ENCODE data around the gene LRRC25.
"Not testable (repeated sequence)": the region's sequence is repeated elsewhere in the genome, so short reads cannot be mapped to it uniquely, and the experiment has no call there.

The LRRC25 gene

DNA sequence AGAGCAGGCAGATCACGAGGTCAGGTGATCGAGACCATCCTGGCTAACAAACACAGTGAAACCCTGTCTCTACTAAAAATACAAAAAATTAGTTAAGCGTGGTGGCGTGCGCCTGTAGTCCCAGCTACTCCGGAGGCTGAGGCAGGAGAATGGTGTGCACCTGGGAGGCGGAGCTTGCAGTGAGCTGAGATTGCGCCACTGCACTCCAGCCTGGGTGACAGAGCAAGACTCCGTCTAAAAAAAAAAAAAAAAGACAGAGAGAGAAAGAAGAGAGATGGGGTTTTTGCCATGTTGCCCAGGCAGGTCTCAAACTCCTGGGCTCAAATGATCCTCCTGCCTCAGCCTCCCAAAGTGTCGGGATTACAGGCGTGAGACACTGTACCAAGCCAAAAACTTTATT, 8.3 kb upstream of the LRRC25 start:
- not testable (repeated sequence) for DNase-seq (ENCODE audit: low read depth in 2 of 2)

DNA sequence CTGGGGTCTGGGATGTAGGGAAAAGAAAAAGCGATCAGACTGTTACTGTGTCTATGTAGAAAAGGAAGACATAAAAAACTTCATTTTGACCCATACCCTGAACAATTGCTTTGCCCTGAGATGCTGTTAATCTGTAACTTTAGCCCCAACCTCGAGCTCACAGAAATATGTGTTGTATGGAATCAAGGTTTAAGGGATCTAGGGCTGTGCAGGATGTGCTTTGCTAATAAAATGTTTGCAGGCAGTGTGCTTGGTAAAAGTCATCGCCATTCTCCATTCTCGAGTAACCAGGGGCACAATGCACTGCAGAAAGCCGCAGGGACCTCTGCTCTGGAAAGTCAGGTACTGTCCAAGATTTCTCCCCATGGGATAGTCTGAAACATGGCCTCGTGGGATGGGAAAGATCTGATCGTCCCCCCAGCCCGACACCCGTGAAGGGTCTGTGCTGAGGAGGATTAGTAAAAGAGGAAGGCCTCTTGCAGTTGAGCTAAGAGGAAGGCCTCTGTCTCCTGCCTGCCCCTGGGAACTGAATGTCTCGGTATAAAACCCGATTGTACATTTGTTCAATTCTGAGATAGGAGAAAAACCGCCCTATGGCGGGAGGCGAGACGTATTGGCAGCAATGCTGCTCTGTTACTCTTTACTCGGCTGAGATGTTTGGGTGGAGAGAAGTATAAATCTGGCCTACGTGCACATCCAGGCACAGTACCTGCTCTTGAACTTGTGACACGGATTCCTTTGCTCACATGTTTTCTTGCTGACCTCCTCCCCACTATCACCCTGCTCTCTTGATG, 5.2 kb upstream of the LRRC25 start:
- not testable (repeated sequence) for DNase-seq (ENCODE audit: low read depth in 2 of 2)

GRCh38 chr19:18401580-18402112, 4.2 kb upstream of the LRRC25 start:
- no peak for DNase-seq (ENCODE audit: low read depth in 2 of 2)

DNA sequence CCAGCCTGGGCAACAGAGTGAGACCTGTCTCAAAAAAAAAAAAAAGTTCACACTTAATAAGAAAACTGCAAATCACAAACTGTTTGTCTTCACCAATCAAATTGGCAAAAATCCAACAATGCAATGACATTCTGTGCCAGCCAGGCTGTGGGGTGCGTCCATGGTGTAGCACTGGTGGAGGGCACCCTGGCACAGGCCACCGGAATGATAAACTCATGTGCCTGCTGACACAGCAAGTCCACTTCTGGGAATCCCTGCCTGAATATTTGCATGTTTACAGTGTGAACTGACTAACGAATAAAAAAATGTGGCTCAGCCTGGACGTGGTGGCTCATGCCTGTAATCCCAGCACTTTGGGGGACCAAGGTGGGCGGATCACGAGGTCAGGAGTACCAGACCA, 1.6 kb upstream of the LRRC25 start:
- DNase-seq (ENCODE audit: low read depth in 2 of 2), result no peak

DNA sequence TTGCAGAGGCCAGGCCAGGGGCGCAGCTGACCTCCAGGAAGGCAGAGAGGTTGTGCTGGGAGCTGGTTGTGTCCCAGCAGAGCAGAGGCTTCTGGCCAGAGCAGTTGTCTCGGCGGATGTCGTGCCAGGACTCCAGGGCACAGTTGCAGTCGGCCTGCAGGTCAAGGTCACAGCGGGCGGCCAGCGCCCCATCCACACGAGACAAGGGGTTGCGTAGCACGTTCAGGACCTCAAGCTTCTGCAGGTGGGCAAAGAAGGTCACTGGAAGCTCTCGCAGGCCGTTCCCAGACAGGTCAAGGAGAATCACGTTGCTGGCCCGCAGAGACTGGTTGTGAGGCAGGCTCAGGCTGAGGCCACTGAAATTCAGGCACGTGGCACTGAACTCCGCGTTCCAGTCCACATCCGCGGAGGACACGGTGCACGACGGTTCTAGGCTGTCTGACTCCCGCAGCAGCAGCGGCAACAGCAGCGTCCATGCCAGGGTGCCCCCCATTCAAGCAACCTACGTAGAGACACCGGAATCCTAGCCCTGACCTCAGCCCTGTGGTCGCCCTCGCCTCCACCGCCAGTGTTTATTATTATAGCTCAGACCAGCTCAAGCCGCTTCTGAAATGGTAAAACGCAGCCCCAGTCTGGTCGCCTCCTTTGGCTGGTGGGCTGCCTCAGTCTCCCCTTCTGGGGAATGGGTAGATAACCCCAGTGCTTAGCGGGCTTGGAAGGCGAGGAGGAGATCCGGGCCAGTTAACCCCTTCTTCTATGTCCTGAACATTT, 766 bp downstream of the LRRC25 start:
- no peak for DNase-seq (ENCODE audit: low read depth in 2 of 2)

DNA sequence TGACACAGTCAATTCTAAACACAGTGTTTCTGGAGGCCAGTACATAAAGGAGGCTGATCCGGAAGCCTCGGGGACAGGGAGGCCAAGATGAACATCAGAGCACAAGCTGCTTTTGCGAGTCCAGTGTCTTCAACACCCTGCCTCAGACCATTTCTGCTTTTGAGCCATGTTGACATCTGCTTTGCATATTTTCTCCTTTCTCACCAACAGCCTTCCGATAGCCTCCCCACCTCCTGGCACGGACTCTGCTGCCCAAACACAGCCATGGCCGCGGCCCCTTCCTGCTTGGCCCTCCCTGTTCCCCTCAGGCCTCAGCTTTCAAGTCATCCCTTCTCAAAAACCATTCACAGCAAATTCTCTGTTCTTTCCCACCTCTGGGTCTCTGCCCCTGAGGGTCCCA, 3.6 kb downstream of the LRRC25 start:
- no peak for DNase-seq (ENCODE audit: low read depth in 2 of 2)

GRCh38 chr19:18392926-18393325, 4.5 kb downstream of the LRRC25 start:
- DNase-seq (ENCODE audit: low read depth in 2 of 2), result no peak

DNA sequence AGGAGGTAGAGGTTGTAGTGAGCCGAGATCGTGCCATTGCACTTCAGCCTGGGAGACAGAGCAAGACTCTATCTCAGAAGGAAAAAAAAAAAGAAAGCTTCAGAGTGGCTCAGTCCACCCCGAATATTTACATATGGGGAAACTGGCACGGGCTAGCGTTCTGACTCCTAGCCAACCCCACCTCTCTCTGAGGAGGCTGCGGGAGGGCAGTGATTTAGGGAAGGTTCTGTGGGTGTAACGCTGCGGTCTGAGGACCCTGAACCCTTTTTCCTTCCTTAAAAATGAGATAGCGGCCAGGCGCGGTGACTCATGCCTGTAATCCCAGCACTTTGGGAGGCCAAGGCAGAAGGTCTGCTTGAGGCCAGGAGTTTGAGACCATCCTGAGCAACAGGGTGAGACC, 5.0 kb downstream of the LRRC25 start:
- no peak for DNase-seq (ENCODE audit: low read depth in 2 of 2)

GRCh38 chr19:18391509-18392075, 5.8 kb downstream of the LRRC25 start:
- DNase-seq (ENCODE audit: low read depth in 2 of 2), result no peak

GRCh38 chr19:18390065-18390907, 7.1 kb downstream of the LRRC25 start:
- no peak for DNase-seq (ENCODE audit: low read depth in 2 of 2)

DNA sequence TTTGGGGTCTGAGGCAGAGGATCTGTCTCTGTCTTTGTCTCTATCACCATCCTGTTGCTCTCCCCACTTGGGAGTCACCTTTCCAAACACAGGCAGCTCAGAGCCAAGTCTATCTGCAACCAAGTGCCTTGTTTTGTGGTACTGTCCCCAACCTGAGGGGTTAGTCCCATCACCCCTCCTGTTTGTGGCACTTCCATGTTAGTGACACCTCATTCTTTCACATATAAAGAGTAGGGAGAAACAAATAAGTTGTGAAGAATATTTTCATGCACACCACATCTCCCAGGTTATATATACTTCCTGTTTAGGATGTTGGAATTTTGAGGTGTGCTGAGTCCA, 7.7 kb downstream of the LRRC25 start:
- no peak for DNase-seq (ENCODE audit: low read depth in 2 of 2)

- DNase-seq (ENCODE audit: low read depth in 2 of 2), result no peak
Observed at GRCh38 chr19:18388960-18389725, 8.3 kb downstream of the LRRC25 start.

DNA sequence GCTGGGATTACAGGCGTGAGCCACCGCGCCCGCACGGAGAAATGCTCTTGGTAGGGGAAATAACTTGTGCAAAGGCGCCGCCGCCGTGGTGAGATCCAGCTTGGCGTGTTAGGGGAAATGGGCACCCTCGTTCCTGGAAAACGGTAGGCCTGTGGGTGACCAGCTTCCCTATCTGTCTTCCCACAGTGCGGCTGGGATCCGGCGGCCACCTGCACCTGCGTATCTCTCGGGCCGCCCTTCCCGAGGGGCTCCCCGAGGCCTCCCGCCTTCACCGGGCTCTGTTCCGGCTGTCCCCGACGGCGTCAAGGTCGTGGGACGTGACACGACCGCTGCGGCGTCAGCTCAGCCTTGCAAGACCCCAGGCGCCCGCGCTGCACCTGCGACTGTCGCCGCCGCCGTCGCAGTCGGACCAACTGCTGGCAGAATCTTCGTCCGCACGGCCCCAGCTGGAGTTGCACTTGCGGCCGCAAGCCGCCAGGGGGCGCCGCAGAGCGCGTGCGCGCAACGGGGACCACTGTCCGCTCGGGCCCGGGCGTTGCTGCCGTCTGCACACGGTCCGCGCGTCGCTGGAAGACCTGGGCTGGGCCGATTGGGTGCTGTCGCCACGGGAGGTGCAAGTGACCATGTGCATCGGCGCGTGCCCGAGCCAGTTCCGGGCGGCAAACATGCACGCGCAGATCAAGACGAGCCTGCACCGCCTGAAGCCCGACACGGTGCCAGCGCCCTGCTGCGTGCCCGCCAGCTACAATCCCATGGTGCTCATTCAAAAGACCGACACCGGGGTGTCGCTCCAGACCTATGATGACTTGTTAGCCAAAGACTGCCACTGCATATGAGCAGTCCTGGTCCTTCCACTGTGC, 9.1 kb downstream of the LRRC25 start:
- DNase-seq (ENCODE audit: low read depth in 2 of 2), result peak; percentile 71 to 72

DNA sequence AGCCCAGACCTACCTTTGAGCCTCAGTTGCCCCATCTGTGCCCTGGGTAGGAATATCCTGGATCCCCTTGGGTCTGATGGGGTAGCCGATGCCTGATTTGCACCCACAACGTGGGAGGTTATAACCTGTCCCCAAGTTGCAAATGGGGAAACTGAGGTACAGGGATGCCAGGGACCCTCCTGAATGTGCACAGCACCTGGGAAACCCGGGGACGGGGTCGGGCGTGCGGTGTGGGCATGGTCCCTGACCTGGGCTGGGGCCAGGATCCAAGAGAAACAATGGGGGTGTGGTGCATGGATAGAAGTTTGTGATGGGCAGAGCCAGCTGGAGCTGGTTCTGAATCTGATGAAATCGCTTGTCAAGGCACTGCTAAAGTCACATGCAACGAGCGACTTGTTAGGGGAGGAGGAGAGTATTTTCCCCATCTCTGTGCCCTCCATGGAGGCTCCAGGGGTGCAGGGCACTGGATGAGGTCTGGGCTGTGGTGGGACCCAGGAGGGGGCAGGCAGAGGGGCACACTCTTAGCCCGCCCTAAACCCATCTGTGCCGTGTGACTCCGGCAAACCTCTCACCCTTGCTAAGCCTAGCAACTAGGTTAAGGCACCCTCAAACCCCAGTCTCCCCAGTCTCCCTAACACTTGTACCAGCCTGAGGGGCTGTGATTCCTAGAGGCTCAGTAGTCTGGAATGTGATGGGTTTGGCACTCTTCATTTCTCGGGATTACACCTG, 10.7 kb downstream of the LRRC25 start:
- DNase-seq (ENCODE audit: low read depth in 2 of 2), result no peak

GRCh38 chr19:18385675-18386542, 11.5 kb downstream of the LRRC25 start, which contains the start of gene GDF15:
Gene GDF15 (plus strand): TSS chr19:18386158. CDS start chr19:18386190, 32 bp downstream.
- DNase-seq (ENCODE audit: low read depth in 2 of 2), result peak in 1 of 2 donors; percentile 23

- DNase-seq (ENCODE audit: low read depth in 2 of 2), result no peak
Observed at GRCh38 chr19:18385359-18385674, 12.1 kb downstream of the LRRC25 start.

DNA sequence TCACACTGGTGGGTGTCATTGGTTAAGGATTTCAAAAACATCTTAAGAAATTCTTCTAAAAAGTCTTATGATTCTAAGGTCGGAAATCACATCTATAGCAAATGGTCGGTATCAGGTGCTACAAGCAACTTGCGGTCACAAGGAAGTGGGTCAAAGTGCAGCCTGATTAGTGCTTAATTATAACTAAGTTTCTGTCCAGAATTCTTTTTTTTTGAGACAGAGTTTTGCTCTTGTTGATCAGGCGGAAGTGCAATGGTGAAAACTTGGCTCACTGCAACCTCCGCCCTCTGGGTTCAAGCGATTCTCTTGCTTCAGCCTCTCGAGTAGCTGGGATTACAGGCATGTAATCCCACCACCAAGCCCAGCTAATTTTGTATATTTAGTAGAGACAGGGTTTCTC, 12.6 kb downstream of the LRRC25 start:
- no peak for DNase-seq (ENCODE audit: low read depth in 2 of 2)

DNA sequence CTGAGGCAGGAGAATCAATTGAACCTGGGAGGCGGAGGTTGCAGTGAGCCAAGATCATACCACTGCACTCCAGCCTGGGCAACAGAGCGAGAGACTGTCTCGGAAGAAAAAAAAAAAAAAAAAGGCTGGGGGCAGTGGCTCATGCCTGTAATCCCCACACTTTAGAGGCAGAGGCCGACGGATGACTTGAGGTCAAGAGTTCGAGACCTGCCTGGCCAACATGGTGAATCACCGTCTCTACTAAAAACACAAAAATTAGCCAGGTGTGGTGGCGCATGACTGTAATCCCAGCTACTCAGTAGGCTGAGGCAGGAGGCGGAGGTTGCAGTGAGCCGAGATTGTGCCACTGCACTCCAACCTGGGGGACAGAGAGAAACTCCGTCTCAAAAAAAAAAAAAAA, 13.8 kb downstream of the LRRC25 start:
- DNase-seq (ENCODE audit: low read depth in 2 of 2), result not testable (repeated sequence)

Data from stimulated activated CD4-positive, alpha-beta T cell treated with anti-CD3 and anti-CD28 coated beads, Interleukin-1b, Interleukin-23, amount 100 ng/mL, for 4 hours (primary cell).